Measurements from ENCODE around the gene GRB14.

DNA sequence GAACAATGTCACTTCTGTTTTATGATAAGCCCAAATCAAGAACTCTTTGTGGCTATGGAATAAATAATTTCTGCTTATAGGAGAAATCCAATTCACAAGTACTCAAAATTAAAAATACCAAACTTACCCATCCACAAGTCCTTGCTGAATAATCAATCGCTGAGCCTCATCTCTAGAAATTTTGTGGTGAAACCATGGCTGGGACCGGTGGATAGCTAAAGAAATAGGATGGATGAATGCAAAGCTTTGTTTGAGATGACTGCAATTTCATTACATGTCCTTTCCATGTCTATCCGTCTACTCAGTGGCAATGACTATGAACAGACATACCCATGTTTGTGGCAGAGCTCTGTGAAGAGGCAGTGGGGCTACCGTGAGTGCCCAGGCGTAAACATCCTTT lies 124.4 kb downstream of the GRB14 start:
- TF ChIP-seq, protein P1, sequence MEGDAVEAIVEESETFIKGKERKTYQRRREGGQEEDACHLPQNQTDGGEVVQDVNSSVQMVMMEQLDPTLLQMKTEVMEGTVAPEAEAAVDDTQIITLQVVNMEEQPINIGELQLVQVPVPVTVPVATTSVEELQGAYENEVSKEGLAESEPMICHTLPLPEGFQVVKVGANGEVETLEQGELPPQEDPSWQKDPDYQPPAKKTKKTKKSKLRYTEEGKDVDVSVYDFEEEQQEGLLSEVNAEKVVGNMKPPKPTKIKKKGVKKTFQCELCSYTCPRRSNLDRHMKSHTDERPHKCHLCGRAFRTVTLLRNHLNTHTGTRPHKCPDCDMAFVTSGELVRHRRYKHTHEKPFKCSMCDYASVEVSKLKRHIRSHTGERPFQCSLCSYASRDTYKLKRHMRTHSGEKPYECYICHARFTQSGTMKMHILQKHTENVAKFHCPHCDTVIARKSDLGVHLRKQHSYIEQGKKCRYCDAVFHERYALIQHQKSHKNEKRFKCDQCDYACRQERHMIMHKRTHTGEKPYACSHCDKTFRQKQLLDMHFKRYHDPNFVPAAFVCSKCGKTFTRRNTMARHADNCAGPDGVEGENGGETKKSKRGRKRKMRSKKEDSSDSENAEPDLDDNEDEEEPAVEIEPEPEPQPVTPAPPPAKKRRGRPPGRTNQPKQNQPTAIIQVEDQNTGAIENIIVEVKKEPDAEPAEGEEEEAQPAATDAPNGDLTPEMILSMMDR (IDR thresholded peaks at IDR 0.05), result no peak
- TF ChIP-seq POLR2A (IDR thresholded peaks at IDR 0.05), result no peak
